DLD1 (cell line): ENCODE measurements around the gene ARFGEF3.
"Not testable (repeated sequence)": the region's sequence is repeated elsewhere in the genome, so short reads cannot be mapped to it uniquely, and the experiment has no call there.

ENCODE experiments used
- in situ Hi-C: cut with HindIII; loops from 2 replicates; pipeline ENCODE4 v1.10.0; 2017; ENCODE audit warnings: low sequenced_read_pairs

ARFGEF3 gene

DNA sequence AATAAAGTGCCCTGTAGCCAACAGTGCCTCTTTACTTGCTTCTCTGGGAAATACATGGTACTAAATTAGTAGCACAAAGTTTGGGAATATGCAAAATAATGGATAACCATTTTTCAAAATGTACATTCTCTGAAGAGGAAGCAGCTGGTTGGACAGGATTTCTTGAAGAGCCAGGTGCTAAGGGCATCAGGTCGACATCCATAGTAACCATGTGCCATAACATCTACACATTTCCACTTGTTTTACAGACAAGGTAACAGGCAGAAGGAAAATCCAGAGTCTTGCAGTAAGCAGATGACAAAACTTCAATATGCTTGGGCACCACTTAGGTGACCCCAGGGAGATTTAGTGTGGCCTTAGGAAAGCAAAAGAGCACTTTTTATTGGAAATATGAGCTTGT lies 179.4 kb downstream of the ARFGEF3 start:
- in situ Hi-C loops = no loop called here

DNA sequence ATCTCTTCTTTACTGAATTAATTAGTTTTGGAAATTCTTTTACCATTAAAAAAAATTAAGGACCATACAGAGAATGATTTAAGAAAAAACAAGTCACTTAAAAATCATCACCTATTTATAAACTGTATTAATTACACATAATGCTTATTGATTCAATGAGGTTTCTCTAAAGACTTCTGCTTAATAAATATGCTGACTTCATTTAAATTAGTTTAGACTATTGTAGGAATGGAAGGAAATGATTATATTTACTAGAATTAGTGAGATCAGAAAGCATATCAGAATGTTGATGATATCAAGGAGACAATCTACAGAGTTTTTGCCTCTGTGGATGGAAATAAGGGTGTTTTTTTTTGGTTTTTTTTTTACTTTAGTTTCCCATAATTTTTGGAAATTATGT lies 181.4 kb downstream of the ARFGEF3 start:
- in situ Hi-C loops = no loop called here

DNA sequence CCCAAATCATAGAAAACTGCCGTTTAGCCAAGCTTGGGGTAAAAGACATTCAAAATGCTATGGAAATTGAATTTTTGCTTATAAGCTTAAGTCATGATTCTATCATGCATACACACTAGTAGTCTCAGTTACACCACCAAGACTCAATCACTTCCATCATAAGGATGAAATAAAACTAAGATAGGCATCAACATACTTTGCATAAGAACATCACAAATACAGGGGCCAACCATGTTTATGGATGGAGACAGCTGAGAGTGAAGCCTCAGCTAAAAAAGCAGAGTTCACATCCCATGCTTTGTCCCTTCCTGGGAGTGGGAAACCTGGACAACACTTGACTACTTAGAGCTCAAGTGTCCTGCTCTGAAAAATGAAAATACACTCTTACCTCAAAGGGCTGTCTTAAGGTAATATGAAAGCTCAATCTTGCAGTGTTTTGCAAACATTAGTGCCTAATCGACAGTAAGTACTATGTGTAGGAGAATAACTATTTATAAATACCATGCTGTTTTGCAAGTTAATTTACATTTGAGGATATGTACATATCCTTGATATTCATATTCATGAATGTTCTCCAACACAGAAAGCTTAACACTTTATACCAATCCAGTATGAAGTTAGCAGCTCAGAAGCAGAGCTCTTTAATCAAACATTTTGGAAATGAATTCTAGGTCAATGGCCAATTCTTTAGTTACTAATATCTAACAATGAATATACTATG lies 184.0 kb downstream of the ARFGEF3 start:
- in situ Hi-C loops = no loop called here

DNA sequence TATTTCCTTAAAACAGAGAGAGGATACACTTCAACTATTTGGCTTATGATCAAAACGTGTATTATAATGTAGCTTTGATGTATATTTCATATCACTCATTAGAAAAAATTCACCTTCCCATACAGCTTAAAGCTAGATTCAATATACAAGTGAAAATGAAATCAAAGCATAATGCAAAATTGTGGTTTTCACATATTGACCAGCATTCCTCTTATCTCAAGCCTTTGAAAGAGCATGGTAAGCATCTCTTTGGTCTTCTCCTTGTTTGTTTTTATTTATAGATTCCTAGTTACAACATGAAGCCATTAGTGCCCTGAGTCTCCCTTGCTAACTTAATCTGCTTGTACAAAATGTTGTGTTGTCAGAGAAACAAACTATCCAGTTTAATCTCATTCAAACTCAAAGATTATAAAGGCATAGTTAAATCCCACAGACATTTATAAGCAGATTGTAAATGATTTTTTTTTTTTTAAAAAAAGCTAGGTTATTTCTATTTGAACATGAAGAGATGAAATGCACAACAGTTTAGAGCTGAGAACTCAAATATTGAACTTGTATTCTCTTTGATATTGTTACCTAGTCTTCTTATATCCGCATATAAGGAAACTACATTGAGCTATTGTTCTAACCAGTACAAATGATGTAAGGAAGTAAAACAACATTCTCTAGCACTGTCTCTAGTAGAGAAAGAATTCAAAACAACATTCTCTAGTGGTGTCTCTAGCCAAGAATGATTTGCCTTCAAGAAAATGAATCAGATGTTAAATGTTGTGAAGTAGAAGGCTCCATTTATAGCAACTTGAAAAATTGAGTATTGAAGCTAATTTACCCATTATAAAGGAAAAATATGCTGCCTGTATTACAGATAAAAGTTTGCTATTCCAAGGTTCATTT lies 184.8 kb downstream of the ARFGEF3 start:
- in situ Hi-C loops = no loop called here

DNA sequence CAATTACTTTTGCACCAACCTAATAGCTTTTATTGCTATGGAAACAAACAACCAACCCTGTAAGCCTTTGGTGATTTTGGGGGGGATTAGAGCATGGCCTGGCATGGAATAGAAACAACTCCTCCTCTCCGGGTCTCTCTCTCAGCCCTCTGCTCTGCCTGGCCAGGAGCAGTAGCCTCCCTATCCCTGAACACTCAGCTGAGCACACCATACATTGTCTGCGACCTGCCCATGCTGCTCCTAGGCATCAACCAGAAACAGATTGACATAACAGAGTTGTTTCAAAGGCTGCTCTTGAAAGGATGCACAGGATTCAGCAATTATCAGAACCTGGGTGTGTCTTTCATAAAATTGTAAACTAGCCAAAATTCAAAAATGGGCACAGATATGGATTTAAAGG lies 186.1 kb downstream of the ARFGEF3 start:
- in situ Hi-C loops = no loop called here

DNA sequence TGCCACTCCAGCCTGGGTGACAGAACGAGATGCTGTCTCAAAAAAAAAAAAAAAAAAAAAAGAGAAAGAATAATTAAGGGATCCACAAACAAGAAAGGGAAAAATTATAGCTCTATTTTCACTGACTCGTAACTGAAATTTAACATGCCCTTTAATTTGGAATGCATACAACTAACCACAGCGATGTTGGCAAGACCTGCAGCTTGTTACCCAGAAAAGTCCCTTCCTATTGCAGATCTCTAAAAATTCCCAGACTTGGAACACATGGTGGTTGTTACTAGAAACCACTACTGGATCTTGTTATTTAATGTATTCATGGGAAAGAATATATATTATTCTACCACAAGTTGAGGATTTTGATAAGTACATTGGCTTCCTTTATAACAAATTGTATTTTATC lies 188.2 kb downstream of the ARFGEF3 start:
- in situ Hi-C loops = no loop called here

DNA sequence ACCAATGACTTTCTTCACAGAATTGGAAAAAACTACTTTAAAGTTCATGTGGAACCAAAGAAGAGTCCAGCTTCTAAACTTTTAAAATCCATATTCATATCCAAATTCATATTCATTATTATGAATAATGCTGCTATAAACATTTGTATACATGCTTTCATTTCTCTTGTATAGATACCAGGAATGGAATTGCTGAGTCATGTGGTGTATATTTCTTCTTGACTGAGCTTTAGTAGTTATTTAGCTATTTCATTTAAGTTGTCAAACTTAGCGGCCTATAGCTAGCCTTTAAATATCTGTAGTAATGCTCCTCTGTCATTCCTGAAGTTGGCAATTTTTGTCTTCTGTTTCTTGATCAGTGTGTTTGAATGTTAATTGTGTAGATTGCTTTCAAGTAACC lies 196.2 kb downstream of the ARFGEF3 start:
- in situ Hi-C loops = no loop called here

DNA sequence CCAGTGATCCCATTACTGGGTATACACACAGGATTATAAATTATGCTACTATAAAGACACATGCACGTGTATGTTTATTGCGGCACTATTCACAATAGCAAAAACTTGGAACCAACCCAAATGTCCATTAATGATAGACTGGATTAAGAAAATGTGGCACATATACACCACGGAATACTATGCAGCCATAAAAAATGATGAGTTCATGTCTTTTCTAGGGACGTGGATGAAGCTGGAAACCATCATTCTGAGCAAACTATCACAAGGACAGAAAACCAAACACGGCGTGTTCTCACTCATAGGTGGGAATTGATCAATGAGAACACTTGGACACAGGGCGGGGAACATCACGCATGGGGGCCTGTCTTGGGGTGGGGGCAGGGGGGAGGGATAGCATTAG lies 206.9 kb downstream of the ARFGEF3 start:
- in situ Hi-C loops = not testable (repeated sequence)

DNA sequence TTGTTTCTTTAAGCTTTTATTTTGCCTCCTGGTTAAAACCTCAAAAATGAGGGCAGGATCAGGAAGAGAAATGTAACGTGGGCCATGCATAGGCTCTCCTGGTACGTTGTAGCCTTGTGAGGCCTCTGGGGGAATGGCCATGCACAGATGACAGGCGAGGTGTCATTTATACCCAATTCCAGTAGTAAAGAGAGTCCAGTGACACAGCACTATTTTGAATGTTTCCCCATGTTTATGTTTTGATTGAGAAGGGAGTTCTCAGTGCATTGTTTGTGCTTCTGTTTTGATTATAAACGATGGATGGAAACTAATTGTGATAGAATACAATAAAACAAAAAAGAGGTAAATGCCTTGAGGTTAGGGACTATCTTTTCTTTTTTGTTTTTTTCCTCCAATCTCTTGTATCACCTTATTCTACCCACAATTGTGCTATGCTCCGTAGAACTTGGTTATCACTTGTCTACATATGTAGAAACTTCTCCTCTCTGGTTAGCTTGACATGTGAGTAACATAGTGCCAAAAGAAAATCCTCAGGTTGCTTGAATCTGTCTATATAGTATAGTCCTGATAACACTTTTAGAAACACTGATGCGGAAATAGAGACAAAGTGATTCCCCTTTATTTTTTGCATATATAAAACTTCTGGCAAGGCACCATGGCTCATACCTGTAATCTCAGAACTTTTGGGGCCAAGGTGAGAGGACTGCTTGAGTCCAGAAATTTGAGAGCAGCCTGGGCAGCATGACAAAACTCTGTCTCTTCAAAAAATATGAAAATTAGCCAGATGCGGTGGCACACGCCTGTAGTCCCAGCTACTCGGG lies 209.1 kb downstream of the ARFGEF3 start:
- in situ Hi-C loops = no loop called here

DNA sequence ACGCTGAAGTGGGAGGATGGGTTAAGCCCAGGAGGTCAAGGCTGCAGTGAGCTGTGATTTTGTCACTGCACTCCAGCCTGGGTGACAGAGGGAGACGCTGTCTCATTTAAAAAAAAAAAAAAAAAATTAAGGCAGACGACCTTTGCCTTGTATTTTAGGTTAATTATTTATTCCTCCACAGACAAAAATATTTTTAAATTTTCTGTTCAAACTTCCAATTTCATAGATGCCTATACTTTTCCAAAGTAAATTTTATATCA lies 209.6 kb downstream of the ARFGEF3 start:
- in situ Hi-C loops = no loop called here

DNA sequence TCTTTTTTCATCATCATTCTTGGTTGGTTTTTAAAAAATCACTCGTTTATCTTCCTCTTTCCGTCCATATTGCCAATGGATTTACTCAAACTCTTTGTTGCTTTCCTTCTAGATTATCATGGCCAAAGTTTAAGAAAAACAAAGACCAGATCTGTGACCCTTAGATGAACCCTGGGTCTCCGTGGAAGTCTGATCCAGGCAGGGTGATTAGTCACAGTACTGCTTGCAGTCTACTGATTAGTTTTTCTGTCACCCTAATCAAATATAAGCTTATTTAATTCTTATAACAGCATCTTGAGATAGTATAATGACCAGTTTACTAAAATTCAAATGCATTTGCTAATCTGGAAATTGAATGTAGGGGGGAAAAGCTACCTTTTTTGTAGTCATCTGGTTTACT lies 210.0 kb downstream of the ARFGEF3 start:
- in situ Hi-C loops = no loop called here

DNA sequence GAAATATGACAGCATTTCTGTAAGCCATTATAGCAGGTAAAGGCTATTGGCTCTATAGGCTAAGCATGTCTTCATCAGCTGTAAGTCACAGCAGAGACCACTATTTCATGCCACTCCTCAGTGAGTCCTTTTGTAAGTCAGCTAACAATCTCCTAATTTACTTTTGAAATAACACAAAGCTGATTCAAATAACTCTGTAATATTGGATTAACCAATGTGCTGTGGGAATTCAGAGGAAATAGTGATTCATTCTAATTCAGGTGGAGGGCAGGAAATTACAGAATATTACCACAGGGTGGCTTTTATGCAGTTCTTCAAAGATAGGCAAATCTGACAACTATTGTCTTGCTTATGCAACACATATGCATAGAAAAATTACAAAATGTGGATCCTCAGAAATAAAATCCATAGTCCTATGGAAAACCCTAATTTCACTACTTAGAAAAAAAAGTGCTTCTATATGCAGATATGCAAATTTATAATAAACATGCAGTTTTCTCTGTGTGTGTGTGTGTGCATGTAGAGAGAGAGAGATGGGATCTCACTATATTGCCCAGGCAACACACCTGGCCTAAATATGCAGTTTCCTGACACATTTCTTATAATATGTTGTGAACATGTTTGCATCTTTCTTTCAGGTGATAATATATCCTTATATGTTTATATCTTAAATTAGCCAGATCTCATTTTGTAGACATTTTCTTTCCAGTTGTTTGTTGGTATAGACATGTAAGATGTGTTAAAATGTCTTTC lies 211.1 kb downstream of the ARFGEF3 start:
- in situ Hi-C loops = no loop called here

DNA sequence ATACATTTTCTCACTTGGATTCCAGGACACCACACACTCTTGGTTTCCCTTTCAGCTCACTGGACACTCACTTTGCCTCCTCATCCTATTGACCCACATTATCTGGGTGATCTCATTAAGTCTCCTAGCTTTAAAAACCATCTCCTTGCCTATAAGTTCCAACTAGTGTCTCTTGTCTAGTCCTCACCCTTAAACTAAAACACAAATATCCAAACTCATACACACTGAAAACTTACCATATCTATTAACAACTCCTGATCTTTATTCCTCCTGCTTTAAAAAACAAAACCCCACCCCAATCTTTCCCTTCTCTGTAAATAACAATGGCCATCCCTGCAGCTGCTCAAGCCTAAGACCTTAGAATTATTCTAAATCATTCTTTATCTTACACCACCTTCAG lies 212.5 kb downstream of the ARFGEF3 start:
- in situ Hi-C loops = no loop called here

DNA sequence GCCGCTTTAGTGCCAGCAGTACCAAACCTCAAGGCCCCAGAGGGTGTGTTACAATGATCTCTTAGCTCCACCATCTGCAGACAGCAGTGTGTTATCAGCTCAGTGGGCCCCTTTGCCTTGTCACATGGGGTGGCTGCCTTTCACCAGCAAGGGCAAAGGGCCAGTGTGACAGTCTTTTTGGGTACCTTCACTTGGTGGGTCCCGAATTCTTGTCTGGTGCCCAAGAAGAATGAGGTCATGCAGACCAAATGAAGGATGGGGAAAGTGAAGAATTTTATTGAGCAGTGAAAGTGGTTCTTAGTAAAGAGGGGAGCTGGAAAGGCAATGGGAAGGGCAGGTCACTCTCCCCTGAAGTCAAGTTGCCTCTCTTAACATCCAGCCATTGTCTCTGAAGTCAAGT lies 213.1 kb downstream of the ARFGEF3 start:
- in situ Hi-C loops = no loop called here

DNA sequence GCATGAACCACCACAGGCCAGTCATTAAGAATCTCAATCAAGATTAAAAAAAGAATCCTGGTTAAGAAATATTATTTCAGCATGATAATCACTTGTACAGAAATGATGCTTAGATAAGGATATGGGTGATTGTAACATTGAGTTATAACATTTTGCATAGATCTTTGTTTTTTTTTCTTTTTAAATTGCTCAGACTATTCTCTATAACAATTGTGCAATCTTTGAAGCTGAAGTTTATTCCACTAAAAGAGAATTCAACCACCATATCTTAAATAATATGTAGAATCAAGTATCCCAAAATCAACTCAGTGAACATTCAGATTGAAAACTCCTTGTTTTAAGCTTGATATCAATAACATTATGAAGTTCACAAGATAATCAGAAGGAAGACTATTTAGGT lies 215.3 kb downstream of the ARFGEF3 start:
- in situ Hi-C loops = no loop called here

DNA sequence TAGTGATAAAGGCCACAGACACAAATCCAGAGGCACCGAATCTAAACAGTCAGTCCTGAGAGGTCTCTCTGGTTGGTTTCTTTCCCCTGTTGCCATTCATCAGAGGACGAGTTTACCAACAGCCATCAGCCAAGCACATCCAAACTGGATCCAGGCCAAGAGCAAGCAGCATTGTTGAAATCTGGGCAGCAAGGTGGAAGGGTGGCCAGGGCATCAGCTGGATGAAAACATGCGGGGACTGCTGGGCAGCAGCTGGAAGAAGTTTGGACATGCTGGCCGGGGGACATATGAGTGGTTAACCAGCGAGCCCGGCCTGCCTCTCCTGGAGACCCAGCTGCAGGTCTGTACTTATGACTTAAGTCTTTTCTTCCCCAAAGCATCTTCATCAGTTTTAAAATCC lies 216.1 kb downstream of the ARFGEF3 start, which contains the start of gene SMIM28:
Gene SMIM28, plus strand, starts transcription at position 62 of the 400 bp plus-strand sequence. Its CDS starts 168 bp downstream, at position 230.
- in situ Hi-C loops = no loop called here

DNA sequence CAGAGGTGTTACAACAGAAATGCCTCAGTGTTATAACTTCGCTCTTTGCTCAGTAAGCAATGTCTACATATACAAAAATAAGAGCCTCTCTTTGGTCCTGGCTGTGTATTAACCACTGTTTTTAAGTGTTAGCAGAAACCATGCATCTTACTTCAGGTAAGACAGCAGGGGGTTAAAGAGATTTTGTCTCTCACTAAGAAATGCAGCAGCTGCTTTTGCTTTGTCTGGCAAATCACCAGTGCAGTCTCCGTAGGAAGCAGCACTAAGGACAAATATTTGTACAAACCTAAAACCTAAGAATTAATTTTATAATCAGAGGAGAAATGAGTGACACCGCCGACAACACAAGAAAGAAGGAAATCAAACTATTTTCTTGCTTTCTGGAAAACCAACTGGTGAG lies 216.7 kb downstream of the ARFGEF3 start:
- in situ Hi-C loops = no loop called here

DNA sequence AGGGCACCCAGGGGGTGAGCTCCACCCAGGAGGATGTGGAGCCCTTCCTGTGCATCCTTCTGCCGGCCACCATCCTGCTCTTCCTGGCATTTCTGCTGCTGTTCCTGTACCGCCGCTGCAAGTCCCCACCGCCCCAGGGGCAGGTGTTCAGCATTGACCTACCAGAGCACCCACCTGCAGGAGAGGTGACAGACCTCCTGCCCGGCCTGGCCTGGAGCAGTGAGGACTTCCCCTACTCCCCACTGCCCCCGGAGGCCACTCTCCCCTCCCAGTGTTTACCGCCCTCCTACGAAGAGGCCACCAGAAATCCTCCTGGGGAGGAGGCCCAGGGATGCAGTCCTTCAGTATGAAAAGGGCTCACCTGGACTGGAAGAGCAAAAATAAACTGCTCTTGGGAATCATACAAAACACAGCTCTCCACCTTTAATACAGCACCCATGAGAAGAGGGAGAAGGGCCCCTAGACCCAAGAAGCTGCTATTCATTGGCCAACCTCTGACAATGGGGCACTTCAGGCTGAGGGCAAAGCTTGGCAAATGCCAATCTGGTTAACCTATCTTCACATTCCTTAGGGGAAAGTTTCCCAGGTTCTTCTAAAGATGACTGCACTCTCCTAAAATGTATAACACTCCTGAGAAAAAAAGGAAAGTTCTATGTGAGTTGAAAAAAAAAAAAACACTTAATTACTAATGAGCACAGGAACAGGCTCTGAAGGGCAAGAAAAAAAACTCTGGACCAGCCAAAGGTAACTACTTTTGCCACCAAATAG lies 220.9 kb downstream of the ARFGEF3 start:
- in situ Hi-C loops = no loop called here

DNA sequence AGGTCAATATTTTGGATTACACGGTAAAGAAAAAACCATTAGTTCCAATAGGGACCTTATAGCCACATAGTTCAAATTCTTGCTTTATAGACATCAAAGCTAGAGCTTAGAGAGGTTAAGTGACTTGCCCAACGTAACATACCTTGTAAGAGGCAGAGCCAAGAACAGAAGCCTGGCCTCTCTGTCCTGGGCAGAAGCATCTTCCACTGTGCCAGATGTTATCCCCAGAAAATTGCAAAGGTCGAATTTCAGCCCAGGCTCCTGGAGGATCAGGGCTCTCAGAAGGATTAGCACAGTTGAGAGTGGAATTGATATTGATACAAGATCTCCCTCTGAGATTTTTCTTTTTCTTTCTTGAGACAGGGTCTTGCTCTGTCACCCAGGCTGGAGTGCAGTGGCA lies 222.0 kb downstream of the ARFGEF3 start:
- in situ Hi-C loops = no loop called here

DNA sequence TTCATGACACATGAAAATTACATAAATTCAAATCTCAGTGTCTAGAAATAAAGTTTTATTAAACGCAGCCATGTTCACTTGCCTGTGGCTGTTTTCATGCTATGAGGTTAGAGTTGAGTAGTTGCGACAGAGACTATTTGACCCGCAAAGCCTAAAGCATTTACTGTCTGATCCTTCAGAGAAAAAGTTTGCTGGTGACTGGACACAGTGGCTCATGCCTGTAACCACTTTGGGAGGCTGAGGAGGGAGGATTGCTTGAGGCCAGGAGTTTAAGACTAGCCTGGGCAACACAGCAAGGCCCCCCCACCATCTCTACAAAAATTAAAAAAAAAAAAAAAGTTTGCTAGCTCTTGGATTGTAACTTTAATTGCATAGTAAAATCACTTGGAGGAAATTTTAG lies 225.2 kb downstream of the ARFGEF3 start:
- in situ Hi-C loops = no loop called here
